Fibroblast of skin of left quadriceps (primary cell): ENCODE measurements around the gene RAP1GAP2.
"Not testable (repeated sequence)": the region's sequence is repeated elsewhere in the genome, so short reads cannot be mapped to it uniquely, and the experiment has no call there.

Source experiments
- DNase-seq, 2 experiments: peaks; one replicate each; pipeline ENCODE4 v3.0.0-alpha.2; 2013; ENCODE audit warnings: low read depth in 2 of 2

The RAP1GAP2 gene

DNA sequence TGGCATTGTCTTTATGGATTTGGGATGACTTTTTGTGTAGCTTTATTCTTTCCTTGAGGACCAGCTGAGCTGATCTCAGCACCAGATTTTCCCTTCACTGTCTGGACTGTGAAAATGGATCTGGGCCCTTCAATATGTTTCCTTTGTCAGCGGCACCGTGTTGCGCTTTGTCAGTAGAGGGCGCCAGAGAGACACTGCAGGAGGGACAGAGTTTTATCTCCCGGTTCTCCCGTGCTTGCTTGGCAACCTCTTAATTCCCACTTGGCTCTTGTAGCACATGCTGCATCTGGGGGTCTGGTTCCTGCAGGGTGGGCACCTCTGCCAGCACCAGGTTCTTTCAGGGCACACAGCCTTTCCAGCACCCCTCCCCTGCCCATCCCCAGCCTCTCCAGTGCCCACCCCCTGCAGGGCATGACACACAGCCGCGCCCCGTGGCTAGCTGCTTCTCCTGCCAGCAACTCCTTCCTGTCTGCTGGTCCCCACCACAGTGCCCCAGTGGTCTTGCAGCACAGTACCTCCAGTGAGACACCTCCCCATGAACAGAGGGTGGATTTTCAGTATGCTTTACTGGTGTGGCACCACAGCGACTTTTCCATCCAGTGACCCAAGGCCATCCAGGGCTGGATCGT, 247.6 kb downstream of the RAP1GAP2 start:
- DNase-seq = no peak

DNA sequence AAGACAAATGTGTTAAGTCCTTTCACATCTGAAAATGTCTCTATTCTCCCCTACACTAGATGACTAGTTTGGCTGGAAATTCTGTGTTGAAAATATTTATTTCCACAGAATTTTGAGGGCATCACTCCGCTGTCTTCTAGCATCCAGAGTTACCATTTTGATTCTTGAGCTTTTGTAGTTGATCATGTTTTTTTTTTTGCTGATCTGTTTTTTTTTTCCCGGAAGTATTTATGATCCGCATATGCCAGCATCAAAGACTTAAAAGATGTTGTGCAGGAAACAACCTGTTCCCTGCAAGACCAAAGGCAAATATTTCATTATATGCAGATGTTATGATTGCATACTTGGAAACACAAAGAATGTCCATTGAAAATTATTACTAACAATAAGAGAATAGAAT, 250.5 kb downstream of the RAP1GAP2 start:
- no peak for DNase-seq

DNA sequence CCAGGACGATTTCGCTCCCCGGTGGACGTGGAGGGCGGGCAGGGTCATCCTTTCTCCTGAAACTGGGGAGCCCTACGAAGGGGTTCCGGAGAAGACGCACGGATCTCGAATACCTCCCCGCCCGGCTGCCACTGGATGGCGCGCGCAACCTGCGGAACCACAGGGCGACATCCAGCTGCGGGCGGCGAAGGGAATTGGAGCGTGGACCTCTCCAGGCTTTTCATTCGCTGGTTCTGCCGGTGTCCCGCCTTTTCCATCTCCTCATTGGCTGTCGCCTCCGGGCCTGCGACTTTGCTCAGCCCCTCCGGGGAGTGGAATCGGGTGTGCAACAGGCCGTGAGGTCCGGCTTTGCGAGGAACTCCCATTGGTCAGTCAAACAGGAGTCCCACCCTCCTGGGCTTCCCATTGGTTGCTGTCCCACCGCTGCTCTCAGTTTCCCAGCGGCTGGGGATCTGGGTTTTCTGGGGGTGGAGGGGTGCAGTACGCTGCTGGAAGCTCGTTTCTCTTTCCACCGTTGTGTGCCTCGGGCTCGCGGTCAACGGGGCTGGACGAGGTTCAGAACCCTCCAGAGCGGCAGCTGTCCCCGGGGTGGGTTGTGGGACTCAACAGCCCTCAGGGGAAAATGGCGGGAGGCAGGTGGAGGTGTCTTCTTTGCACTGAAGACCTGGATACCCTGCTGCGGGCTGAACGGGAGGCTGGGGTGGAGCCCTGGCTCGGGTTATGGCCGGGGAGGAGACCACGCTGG, 252.7 kb downstream of the RAP1GAP2 start:
- DNase-seq = peak; percentile 92 to 94

DNA sequence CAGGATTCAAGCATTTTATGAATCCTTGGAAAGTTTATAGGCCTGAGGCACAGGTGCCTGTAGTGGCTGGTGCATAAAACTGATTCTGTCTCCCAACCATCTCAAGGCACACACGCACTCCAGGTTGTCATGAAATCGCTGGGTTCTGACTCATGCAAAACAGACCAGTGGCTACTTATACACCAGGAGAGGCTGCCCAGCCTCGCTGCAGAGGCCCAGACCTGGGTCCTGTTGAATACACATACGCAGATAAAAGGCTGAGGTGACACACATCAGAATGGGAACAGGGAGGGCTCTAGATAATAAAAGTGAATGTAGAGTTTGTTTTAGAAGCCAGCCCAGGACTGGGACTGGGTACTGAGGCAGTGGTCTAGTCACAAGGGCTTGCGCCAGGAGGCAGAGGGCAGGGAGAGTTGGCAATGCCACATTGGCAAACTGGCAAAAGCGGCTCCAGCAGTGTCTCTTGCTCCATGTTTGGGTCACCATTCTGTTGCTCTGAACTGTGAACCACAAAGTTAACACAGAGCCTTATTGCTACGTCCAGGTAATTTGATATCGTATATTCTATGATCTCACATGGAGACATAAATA, 253.6 kb downstream of the RAP1GAP2 start:
- no peak for DNase-seq

DNA sequence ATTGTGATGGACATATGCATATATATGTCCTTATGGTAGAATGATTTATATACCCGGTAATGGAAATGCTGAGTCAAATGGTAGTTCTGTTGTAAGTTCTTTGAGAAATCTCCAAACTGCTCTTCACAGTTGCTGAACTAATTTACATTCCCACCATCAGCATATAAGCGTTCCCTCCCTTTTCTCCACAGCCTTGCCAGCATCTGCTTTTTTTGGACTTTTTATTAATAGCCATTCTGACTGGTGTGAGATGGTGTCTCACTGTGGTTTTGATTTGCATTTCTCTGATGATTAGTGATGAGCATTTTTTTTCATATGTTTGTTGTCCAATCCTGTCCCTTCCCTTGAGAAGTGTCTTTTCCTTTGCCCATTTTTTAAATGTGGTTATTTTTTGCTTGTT, 258.6 kb downstream of the RAP1GAP2 start:
- DNase-seq = not testable (repeated sequence)

DNA sequence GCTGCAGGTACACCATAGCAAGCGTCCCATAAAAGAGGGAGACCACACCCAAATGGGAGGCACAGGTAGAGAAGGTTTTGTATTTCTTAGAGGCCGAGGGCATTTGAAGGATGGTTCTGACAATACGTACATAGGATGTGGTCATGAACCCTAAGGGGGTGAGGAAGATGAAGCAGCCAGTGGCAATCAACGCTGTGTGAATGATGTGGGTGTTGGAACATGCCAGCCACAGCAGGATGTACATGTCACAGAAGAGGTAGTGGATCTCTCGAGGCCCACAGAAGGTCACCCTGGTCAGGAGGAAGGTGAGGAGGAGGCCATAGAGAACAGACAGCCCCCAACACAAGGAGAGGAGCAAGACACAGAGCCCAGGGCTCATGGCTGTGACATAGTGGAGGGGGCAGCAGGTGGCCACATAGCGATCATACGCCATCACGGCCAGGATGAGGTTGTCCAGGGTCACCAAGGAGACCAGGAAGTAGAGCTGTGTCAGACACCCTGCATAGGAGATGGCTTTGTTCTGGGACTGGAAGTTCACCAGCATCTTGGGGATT, 266.7 kb downstream of the RAP1GAP2 start:
- DNase-seq = not testable (repeated sequence)

DNA sequence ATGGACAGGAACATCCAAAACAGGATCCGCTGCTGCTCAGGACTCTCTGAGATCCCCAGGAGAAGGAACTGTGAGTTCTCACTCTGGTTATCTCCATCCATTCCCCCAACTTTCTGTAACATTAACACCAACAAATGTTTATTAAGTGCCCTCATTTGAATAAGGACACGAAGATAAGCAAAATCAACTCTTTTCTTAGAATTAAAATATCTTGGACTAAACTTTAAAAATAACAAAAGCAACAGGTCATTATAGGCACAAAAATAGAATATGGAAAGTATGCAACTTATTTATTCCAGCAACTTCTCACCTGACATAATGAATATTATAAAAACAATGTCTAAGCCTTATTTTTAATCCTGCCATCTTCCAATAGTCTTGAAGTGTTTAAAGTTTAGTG, 267.3 kb downstream of the RAP1GAP2 start, which contains the start of gene OR1D5:
Gene OR1D5, minus strand, starts transcription at position 101 of the 400 bp plus-strand sequence. Its CDS starts 0 bp downstream, at position 101.
- DNase-seq = not testable (repeated sequence)

DNA sequence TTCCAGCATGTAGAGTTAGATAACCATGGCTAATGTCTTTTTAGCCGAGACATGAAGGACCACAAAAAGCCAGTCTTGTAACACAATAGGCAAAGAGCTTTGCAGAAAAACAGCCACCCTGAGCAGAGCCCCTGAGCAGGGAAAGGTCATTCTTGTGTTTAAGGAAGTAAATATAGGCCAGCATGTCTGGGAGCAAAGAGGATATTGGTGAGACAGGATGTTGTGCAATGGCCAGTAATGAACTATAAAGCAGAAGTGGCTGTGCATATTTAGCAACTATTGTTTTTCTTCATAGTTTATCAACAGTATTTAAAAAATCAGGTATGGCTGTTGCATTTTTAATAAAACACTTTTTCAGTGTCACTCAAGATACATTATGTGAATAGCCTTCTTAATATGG, 269.0 kb downstream of the RAP1GAP2 start:
- DNase-seq = not testable (repeated sequence)

DNA sequence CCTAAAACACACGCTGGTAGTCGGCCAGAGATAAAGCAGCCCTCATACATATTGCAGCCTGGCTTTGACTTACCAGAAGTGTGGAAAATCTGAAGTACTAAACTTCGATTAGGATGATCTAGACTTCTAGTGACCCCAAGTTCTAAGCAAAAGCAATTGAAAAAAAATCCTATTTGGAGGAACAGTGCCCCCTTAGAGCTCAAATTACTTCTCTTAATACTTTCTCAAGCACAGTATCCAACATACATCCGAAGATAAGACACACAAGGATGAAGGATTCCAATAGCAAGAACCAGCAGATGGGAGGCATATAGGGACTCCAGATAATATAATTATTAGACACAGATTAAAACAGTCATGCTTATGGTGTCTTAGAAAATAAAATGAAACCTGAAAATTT, 277.6 kb downstream of the RAP1GAP2 start:
- not testable (repeated sequence) for DNase-seq
